ENCODE measurements around the gene FAS. TPM values are rescaled to one million over a fixed set of nuclear protein-coding genes. Genes with fewer than 3 reads are reported as not detected.

FAS gene
- total and polyA plus RNA-seq, 9 of the 15 experiments (the other 6 are each of a cell fraction or from before 2014, with no cell fraction given): 0.08 to 0.62 (median 0.37) TPM

DNA sequence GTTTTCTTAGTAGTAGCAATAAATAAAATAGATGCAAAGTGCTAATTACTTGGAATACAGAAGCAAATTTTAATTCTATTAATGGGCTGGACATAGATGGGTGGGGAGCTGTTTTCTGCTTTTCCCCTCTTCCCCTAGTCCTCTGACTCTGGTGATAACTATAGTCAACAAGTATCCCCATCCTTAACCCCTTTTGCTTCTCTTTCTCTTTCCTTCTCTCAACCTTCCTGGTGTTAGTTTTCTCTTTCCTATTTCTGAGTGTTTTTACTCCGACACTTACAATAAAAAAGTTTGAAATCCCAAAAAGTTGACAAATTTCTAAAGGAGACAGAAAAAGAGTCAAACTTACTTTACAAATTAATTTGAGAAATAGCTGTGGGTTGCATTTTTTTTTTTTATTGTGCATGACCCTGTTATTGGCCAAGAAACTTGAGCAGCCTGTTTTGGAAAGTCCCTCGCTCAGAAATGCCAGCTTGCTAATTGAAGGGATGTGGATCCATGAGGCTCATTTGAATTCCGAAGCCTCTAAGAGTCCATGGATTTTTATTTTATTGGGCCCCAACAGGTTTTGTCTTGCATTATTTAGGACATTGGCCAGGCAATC, 2.4 kb downstream of the FAS start (continued):
- no peak for TF ChIP-seq ZNF407 (IDR thresholded peaks at IDR 0.05; ENCODE audit: low read depth)
- TF ChIP-seq ESRRA (IDR thresholded peaks at IDR 0.05; ENCODE audit: borderline replicate concordance, low read depth): no peak
- TF ChIP-seq, protein P1, sequence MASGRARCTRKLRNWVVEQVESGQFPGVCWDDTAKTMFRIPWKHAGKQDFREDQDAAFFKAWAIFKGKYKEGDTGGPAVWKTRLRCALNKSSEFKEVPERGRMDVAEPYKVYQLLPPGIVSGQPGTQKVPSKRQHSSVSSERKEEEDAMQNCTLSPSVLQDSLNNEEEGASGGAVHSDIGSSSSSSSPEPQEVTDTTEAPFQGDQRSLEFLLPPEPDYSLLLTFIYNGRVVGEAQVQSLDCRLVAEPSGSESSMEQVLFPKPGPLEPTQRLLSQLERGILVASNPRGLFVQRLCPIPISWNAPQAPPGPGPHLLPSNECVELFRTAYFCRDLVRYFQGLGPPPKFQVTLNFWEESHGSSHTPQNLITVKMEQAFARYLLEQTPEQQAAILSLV (tag; IDR thresholded peaks at IDR 0.05): no peak
- TF ChIP-seq, protein P2, sequence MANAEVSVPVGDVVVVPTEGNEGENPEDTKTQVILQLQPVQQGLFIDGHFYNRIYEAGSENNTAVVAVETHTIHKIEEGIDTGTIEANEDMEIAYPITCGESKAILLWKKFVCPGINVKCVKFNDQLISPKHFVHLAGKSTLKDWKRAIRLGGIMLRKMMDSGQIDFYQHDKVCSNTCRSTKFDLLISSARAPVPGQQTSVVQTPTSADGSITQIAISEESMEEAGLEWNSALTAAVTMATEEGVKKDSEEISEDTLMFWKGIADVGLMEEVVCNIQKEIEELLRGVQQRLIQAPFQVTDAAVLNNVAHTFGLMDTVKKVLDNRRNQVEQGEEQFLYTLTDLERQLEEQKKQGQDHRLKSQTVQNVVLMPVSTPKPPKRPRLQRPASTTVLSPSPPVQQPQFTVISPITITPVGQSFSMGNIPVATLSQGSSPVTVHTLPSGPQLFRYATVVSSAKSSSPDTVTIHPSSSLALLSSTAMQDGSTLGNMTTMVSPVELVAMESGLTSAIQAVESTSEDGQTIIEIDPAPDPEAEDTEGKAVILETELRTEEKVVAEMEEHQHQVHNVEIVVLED (CRISPR knock-in tag; IDR thresholded peaks at IDR 0.05): no peak
- no peak for TF ChIP-seq SMC3 (conservative IDR thresholded peaks at IDR 0.05; ENCODE audit: insufficient read depth, low read depth, low read length)
- no peak for TF ChIP-seq YY1 (IDR thresholded peaks at IDR 0.05; ENCODE audit: borderline replicate concordance in 1 of 3, control insufficient read depth in 1 of 3, extremely low read depth in 1 of 3, insufficient read depth in 3 of 3, insufficient read length in 1 of 3, insufficient replicate concordance in 2 of 3, low read depth in 1 of 3, low read length in 2 of 3)

Data from K562 (cell line).